Upper lobe of left lung (tissue), 6 donors: ENCODE measurements around the gene SYK. TPM values are rescaled to one million over a fixed set of nuclear protein-coding genes. Genes with fewer than 3 reads are reported as not detected.
"Not testable (repeated sequence)": the region's sequence is repeated elsewhere in the genome, so short reads cannot be mapped to it uniquely, and the experiment has no call there.

Experiments
- ATAC-seq, 2 donors: fragments of 200-7000 bp; cut with Tn5 transposase; one replicate each; pipeline ENCODE4 v1.9.1; 2022; ENCODE audit warnings: mild to moderate bottlenecking in 2 of 2, moderate library complexity in 2 of 2; ENCODE audit not compliant: low FRiP score in 2 of 2
- DNase-seq, 2 donors: peaks; one replicate each; pipeline ENCODE4 v3.0.0-alpha.2; 2019 to 2020
- H3K27ac ChIP-seq, 4 donors: fragments of 200-600 bp; sonication (generic); one replicate each; pipeline ENCODE4 v1.5.1; 2016 to 2019
- H3K27me3 ChIP-seq, 4 donors: fragments of 200-600 bp; sonication (generic); one replicate each; pipeline ENCODE4 v1.5.1; 2017 to 2019
- H3K36me3 ChIP-seq, 4 donors: fragments of 200-600 bp; sonication (generic); one replicate each; pipeline ENCODE4 v1.5.1; 2016 to 2019
- H3K4me1 ChIP-seq, 4 donors: fragments of 200-600 bp; sonication (generic); one replicate each; pipeline ENCODE4 v1.5.1; 2018 to 2019
- H3K4me3 ChIP-seq, 4 donors: fragments of 200-600 bp; sonication (generic); one replicate each; pipeline ENCODE4 v1.5.1; 2017 to 2019; ENCODE audit warnings: mild to moderate bottlenecking in 2 of 4, moderate library complexity in 1 of 4
- H3K9me3 ChIP-seq, 4 donors: fragments of 200-600 bp; sonication (generic); one replicate each; pipeline ENCODE4 v1.5.1; 2018 to 2019
- CTCF ChIP-seq, 6 experiments: fragments of 450-650 bp in 4 of 6; fragments of 200-600 bp in 2 of 6; sonication (generic) in 2 of 6; IDR thresholded peaks; one replicate each; pipeline ENCODE4 v1.5.1; 2016 to 2019; ENCODE audit warnings: antibody characterized with exemption in 6 of 6
- EP300 ChIP-seq, 4 donors: sonication (generic); formaldehyde crosslinking; IDR thresholded peaks; one replicate each; pipeline ENCODE4 v1.5.1; 2017; ENCODE audit warnings: antibody characterized with exemption in 4 of 4, control low read depth in 2 of 4
- POLR2A ChIP-seq, 4 donors: fragments of 450-650 bp; IDR thresholded peaks; one replicate each; pipeline ENCODE4 v1.5.1; 2016 to 2017; ENCODE audit warnings: antibody characterized with exemption in 4 of 4, mild to moderate bottlenecking in 2 of 4
- POLR2AphosphoS5 ChIP-seq, 2 donors: sonication (generic); formaldehyde crosslinking; IDR thresholded peaks; one replicate each; pipeline ENCODE4 v1.5.1; 2017; ENCODE audit warnings: antibody characterized with exemption in 2 of 2
- WGBS, 2 donors: methylation state at CpG; one replicate each; pipeline ENCODE4 v1.1.5; 2017 to 2018; 5-methylcytosine and 5-hydroxymethylcytosine counted together
- total RNA-seq, 6 donors: library from RNA; depleted of rRNA in 4 of 6; stranded (reverse); fragments of >200 nt in 4 of 6; gene quantifications; one replicate each; pipeline versions ENCODE4 v1.1.0 to v1.2.1, GENCODE V29; 2016 to 2021
- donor health status: DM: no; HTN: no; CAD: no; lungs with moderate emphysema.
- donor health status: DM: no; HTN: yes; CAD: no; lungs with severe emphysema.

The SYK gene
- total RNA-seq, 6 donors from 2014 or later, result 35.3 to 91.6 (median 47.6) TPM

- TF ChIP-seq CTCF (IDR thresholded peaks at IDR 0.05) (no peak), POLR2A (IDR thresholded peaks at IDR 0.05) (no peak), POLR2AphosphoS5 (IDR thresholded peaks at IDR 0.05) (no peak), EP300 (IDR thresholded peaks at IDR 0.05) (no peak)
- H3K4me3 ChIP-seq, result no peak overlapping the region
- DNase-seq (no peak), ATAC-seq (no peak)
- H3K4me1 ChIP-seq, result no peaks in the 10 kb centered on the region
- H3K27ac ChIP-seq, result no peak overlapping the region
- H3K9me3 ChIP-seq, result no peaks in the 10 kb centered on the region
- no peaks in the 10 kb centered on the region for H3K27me3 ChIP-seq
- H3K36me3 ChIP-seq, result no peaks in the 10 kb centered on the region
- WGBS, 2 donors, result 82 to 90% methylated on average over 3 to 4 of the region's 4 CpGs
These were observed 12.2 kb upstream of the SYK start for GRCh38 chr9:90789408-90789807.

- Histone ChIP-seq H3K36me3 (no peaks in the 10 kb centered on the region), H3K27me3 (no peaks in the 10 kb centered on the region), H3K4me1 (peaks cover 0 to under 1% (median 0%) of the 10 kb centered on the region in 4 donors), H3K27ac (no peak overlapping the region), H3K9me3 (no peaks in the 10 kb centered on the region), H3K4me3 (no peak overlapping the region)
- DNase-seq, result no peak
- no peak for ATAC-seq
- TF ChIP-seq EP300 (IDR thresholded peaks at IDR 0.05), result no peak
- TF ChIP-seq POLR2AphosphoS5 (IDR thresholded peaks at IDR 0.05), result no peak
- TF ChIP-seq CTCF (IDR thresholded peaks at IDR 0.05), result no peak
- no peak for TF ChIP-seq POLR2A (IDR thresholded peaks at IDR 0.05)
- 75 to 77% methylated on average over 4 of the region's 4 CpGs for WGBS, 2 donors
These were observed 11.8 kb upstream of the SYK start for GRCh38 chr9:90789862-90790261.

- peaks cover 0 to 13% (median 4%) of the 10 kb centered on the region in 4 donors for H3K4me1 ChIP-seq
- DNase-seq, H3K27me3 ChIP-seq, ATAC-seq, H3K9me3 ChIP-seq, H3K27ac ChIP-seq, H3K4me3 ChIP-seq, H3K36me3 ChIP-seq: not testable (repeated sequence)
- 86% methylated on average over 3 of the region's 3 CpGs; no CpG with 5 or more reads in 1 of the 2 donors for WGBS, 2 donors
These were observed 8.6 kb upstream of the SYK start for GRCh38 chr9:90793024-90793423.

GRCh38 chr9:90793729-90794128, 7.9 kb upstream of the SYK start:
- TF ChIP-seq EP300 (IDR thresholded peaks at IDR 0.05), result no peak
- TF ChIP-seq POLR2A (IDR thresholded peaks at IDR 0.05), result no peak
- TF ChIP-seq POLR2AphosphoS5 (IDR thresholded peaks at IDR 0.05), result no peak
- TF ChIP-seq CTCF (IDR thresholded peaks at IDR 0.05), result no peak
- H3K36me3 ChIP-seq, result no peaks in the 10 kb centered on the region
- ATAC-seq, result no peak
- WGBS, 2 donors, result 68 to 72% methylated on average over 2 of the region's 2 CpGs
- H3K4me1 ChIP-seq, result peaks cover 0 to 13% (median 4%) of the 10 kb centered on the region in 4 donors
- no peaks in the 10 kb centered on the region for H3K27me3 ChIP-seq
- no peak overlapping the region for H3K27ac ChIP-seq
- H3K9me3 ChIP-seq, result no peaks in the 10 kb centered on the region
- H3K4me3 ChIP-seq, result no peak overlapping the region
- DNase-seq, result no peak

GRCh38 chr9:90795084-90795483, 6.5 kb upstream of the SYK start:
- Histone ChIP-seq H3K27me3 (no peaks in the 10 kb centered on the region), H3K4me1 (peaks cover 0 to 13% (median 5%) of the 10 kb centered on the region in 4 donors), H3K36me3 (no peaks in the 10 kb centered on the region), H3K27ac (peak overlapping the region in 1 of 4 donors; percentile 76), H3K9me3 (no peaks in the 10 kb centered on the region), H3K4me3 (no peak overlapping the region)
- WGBS, 2 donors, result 44 to 46% methylated on average over 3 of the region's 3 CpGs
- no peak for ATAC-seq
- DNase-seq, result no peak
- no peak for TF ChIP-seq CTCF (IDR thresholded peaks at IDR 0.05)
- TF ChIP-seq EP300 (IDR thresholded peaks at IDR 0.05), result no peak
- TF ChIP-seq POLR2A (IDR thresholded peaks at IDR 0.05), result no peak
- TF ChIP-seq POLR2AphosphoS5 (IDR thresholded peaks at IDR 0.05), result no peak
